Measurements from ENCODE around the gene FBXW10. TPM values are rescaled to one million over a fixed set of nuclear protein-coding genes. Genes with fewer than 3 reads are reported as not detected.
"Not testable (repeated sequence)": the region's sequence is repeated elsewhere in the genome, so short reads cannot be mapped to it uniquely, and the experiment has no call there.

The FBXW10 gene
- total RNA-seq, 4 donors from 2014 or later = not detected

DNA sequence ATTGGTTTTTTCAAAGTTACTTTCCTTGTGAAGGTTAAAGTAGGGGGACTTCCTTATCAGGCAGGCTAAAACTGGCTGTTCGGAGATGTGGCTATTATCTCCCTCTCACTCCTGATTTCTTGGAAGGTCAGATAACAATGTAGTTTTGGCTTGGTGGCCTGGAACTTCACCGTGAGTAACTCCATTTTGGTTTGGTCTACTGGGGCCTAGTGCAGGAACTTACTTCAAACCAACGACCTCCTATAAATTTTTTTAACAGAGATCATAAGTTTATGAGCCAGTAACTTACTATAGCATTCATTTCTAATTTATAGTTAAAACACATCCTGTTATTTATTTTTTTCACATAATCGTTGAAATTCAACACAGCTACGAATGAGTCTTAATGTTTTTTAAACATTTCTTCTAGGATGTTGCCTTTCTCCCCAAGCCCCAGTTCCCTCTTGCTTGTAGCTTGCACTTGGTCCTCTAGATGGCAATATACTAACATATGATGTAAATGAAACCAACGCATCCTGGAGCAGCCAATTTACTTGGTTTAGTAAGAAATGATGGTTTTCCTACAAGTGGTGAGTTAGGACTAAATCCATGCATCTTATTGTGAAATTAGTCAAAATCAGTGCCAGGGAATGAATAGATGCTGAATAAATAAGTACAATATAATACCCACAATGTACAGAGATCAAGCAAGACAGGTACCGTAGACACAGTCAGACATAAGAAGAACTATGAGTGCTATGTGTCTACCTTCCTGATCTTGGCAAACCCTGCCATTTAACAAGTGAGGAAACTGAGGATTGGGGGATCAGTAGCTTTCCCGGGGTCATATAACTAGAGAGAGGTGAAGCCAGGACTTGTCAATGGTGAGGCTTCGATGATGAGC, 72.9 kb downstream of the FBXW10 start:
- not testable (repeated sequence) for H3K36me3 ChIP-seq, H3K27me3 ChIP-seq, H3K4me3 ChIP-seq, H3K9me3 ChIP-seq, H3K27ac ChIP-seq, H3K4me1 ChIP-seq
- peak; percentile 28 to 62 (median 55) for TF ChIP-seq CTCF (IDR thresholded peaks at IDR 0.05)
- peak in 1 of 2 donors; percentile 83 for DNase-seq (ENCODE audit: low spot score in 2 of 2)
- WGBS, 2 donors = 47 to 50% methylated on average over 9 of the region's 9 CpGs

GRCh38 chr17:18821430-18821829, 77.6 kb downstream of the FBXW10 start:
- 60 to 75% methylated on average over 3 of the region's 3 CpGs for WGBS, 2 donors
- H3K27me3 ChIP-seq; DNase-seq (ENCODE audit: low spot score in 2 of 2): not testable (repeated sequence)

GRCh38 chr17:18827613-18828012, 83.8 kb downstream of the FBXW10 start:
- H3K27ac ChIP-seq; H3K9me3 ChIP-seq; H3K4me1 ChIP-seq; H3K4me3 ChIP-seq; H3K27me3 ChIP-seq; H3K36me3 ChIP-seq; DNase-seq (ENCODE audit: low spot score in 2 of 2): not testable (repeated sequence)
- WGBS, 2 donors = no CpG with 5 or more reads among the region's 1 CpG

More at GRCh38 chr17:18821430-18821829, 77.6 kb downstream of the FBXW10 start:
- not testable (repeated sequence) for H3K27ac ChIP-seq, H3K4me1 ChIP-seq, H3K4me3 ChIP-seq, H3K9me3 ChIP-seq, H3K36me3 ChIP-seq

Small RNA genes within 50 kb of the gene (small RNA-seq; reads per million reads assigned to genes)
- gene AC026271.4 = not detected

Other genes with a start within 250 kb of the FBXW10 start
- not detected for gene TBC1D28, start 99.7 kb upstream of the FBXW10 start, total RNA-seq
- gene FOXO3B, start 61.7 kb upstream of the FBXW10 start, total RNA-seq = 10 to 100 TPM; 15.0 to 19.6 (median 18.3) TPM
- 10 to 100 TPM; 15.0 to 23.8 (median 20.0) TPM for gene TVP23B, start 37.1 kb downstream of the FBXW10 start, total RNA-seq
- 10 to 100 TPM; 31.4 to 35.1 (median 33.7) TPM for gene PRPSAP2, start 114.1 kb downstream of the FBXW10 start, total RNA-seq
- not detected for gene SLC5A10, start 208.1 kb downstream of the FBXW10 start, total RNA-seq

All from tibial nerve (tissue), 4 donors.